NCI-H1105 treated with DMSO at 0.1 percent for 48 hours (cell line): ENCODE results near the gene FSTL4.
"Not testable (repeated sequence)": the region's sequence is repeated elsewhere in the genome, so short reads cannot be mapped to it uniquely, and the experiment has no call there.

Experiments
- DNase-seq: peaks from one replicate; lab custom pipeline; 2025; lab: John Stamatoyannopoulos, UW

Gene FSTL4

DNA sequence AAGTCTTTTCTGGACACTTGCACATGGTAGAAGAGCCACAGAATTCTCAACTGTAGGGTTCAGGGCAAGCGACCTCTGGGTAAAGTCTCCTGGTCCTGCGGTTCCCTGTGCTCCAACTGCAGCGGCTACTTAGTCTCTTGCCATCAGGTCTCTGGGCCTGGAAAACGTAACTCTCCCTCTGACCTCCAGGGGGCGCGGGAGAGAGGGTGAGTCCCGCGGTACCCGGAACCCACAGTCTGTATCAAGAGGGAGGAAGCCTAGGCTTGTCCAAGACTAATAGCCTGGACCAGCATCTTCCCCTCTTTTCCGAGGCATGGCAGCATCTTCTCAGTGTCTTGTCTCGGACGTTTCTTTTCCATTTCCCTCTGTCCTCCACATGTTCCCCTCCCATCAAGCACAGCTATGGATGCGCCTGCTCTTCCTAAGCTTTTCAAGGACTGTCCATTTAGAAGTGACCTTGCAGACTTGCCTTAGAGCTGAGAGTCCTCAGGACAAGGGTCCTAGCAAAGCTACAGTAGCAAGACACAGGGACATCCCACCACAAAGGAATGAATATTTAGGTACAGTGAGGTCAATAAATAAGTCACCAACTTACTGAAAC lies 59.3 kb downstream of the FSTL4 start:
- peak; percentile 31 for DNase-seq

DNA sequence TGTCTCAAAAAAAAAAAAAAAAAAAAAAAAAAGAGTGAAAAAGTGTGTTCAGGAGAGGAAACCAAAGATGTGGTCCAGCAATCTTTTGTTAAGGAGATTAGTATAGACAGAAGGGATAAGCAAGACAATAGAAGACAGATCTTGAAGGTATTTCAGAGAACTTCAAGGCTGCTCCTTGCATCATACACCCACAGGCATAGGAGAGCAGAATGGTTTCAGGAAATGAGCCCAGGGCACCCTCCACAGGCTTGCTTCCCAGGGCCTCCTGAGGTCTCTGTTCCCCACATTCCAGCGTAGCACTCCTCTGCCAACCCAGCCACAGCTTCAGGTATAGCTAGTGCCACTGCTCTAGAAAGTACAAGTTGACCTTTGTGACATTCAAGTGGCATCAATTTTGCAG lies 65.8 kb downstream of the FSTL4 start:
- DNase-seq: no peak

DNA sequence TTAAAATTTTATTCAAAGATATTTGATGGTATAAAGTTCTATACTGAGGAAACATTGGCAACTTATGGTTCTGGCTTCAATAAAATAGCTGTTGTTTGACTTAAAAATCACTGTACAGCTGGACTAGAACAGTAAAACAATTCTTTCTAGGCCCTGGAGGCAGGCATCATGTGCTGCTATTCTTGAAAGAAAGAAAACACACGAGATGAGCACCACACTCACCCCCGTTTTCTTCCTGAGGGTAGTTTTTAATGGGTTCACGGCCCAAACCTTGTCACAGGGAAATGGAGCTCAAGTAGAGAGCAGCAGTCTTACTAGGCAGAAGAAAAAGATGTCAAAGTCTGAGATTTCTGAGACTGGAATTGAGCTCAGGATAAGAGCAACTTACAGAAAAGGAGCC lies 68.0 kb downstream of the FSTL4 start:
- no peak for DNase-seq

DNA sequence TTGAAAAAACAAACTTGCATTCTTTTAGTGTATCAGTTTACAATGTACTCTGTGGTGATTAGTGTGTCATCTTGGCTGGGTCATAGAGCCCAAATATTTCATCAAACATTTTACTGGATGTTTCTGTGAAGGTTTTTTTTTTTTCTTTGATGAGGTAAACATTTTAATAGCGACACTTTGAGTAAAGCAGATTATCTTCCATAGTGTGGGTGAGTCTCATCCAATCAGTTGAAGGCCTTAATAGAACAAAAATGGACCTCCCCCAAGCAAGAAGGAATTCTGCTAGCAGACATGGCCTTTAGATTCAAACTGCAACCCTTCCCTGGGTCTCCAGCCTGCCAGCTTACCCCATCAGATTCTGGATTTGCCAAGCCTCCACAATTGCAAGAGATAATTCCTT lies 72.5 kb downstream of the FSTL4 start:
- no peak for DNase-seq

DNA sequence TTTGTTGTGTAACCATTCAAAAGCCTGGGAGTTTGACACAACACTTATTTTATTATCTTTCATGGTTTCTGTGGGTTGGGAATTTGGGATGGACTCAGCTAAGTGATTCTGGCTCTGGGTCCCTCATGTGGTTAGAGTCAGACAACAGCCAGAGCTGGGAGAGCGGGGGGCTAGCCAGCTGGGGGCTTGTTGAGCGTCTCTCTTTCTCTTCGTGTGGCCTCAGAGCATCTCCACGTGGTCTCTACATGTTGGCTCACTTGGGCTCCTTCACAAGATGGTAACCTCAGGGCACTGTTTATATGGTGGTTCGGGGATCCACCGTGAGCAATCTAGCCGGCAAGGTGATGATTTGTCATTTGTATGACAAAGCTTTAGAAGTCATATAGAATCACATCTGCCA lies 73.6 kb downstream of the FSTL4 start:
- DNase-seq: no peak

DNA sequence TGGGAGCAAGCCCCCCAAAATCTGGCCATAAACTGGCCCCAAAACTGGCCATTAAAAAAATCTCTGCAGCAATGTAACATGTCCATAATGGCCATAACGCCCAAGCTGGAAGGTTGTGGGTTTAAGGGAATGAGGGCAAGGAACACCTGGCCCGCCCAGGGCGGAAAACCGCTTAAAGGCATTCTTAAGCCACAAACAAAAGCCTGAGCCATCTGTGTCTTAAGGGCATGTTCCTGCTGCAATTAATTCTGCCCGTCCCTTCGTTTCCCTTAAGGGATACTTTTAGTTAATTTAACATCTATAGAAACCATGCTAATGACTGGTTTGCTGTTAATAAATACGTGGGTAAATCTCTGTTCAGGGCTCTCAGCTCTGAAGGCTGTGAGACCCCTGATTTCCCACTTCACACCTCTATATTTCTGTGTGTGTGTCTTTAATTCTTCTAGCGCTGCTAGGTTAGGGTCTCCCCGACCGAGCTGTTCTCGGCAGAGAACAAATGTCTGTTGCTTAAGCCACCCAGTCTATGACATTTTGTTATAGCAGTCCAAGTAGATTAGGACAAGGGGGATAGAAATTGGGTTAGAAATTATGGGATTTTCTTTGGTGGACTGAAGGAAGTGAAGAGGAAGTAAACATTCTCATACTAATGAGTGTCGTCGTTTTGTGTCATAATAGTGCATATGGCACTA lies 77.0 kb downstream of the FSTL4 start:
- not testable (repeated sequence) for DNase-seq

DNA sequence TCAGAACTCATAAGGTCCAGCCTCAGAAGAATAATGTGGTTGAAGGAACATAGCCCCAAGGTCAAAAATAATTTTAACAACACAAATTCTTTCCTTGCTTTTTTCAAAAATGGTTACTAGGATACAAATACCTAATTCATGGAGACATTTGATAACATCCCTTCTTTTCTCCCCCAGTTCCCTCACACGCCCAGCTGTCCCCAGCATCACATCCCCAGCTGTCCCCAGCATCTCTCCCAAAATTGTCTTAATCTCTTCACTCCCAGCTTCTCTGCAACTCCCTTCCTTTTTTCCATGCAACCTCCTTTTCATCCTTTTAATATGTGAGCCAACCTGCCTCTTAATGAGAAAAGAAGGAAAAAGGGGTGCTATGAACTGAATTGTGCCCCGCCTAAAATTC lies 77.8 kb downstream of the FSTL4 start:
- DNase-seq: no peak

DNA sequence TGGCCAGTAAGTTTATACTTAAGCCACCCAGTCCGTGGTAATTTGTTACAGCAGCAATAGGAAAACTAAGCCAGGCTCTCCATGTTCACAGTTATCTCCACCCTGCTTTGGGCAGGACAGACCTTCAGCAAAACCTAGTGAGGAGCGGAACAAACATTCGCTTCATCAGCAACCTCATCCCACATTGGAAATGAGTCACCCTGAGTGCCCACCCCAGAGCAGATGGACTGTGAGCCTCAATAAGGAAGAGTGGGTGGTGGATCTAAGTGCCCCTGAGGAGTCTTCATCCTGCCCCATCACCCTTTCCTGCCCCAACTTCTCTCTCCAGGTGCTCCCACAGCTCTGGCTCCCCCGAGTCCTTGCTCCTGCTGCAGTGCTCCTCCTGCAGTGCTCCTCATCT lies 78.8 kb downstream of the FSTL4 start:
- no peak for DNase-seq

DNA sequence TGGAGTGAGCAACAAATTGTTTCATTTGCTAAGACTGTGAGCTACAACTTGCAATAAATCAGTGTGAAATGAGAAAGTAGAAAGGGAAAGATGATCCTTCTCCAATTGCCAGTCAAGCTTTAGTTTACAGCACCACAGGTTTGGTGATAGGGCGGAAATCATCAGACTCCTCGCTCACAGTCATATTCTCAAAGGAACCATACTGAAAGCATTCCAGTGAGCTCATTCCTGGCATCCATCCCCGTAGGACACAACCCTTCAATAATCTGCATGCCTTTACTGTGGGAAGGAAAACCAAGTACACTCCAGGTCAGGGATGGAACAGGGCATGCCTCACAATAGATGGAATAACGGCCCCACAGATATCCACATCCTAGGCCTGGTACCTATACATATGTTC lies 80.7 kb downstream of the FSTL4 start:
- no peak for DNase-seq

DNA sequence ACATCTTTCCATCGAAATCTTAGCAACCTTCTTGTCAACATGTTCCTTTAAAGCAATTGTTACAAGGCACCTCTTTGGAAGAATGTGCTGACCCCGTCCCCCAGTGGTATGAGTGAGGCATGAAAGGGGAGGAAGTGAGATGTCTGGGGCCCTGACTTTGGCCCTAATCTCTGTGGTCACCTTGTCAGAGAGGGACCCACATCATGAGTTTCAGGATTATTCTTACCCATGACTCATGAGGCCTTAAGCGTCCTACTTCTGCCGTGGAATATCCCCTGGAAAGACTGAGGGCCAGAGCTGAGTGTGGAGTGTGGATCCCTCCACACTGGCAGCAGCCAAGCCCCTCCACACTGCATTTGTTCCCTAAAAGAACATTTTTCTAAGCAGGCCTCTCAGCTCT lies 81.2 kb downstream of the FSTL4 start:
- DNase-seq: no peak

DNA sequence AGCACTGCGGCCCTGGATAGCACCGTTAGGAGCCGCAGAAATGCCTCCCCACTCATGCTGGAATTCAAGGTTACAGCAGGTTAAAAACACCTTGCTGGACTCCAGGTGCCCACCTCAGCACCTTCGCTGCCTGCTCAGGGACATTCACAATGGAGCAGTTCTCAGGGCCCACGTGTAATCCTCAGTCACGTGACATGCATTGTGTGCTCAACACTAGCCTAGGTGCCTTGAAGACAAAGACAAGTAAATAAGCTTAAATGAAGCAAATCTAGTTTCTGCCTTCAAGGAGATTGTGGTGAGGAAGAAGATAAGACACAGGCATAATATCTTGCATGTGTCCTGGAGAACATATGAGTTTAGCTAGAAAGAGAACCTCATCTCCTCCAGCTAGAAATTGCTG lies 82.1 kb downstream of the FSTL4 start:
- no peak for DNase-seq

DNA sequence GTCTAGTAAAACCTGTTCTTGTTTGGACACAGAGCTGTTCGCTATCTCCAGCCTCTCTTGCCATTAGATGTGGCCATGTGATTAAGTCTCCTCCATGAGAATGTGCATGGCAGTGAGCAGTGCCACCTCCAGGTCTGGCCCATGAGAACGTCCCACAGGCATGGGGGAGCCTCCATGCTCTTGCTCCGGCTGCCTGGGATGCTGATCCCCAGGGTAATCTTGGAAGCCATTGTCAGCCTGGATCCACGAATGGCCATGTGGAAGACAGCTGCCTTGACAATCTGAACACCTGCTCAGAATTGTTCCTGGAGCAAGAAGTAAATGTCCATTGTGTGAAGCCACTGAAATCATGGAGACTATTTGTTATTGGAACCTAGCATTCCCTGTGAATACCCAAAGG lies 83.5 kb downstream of the FSTL4 start:
- no peak for DNase-seq

DNA sequence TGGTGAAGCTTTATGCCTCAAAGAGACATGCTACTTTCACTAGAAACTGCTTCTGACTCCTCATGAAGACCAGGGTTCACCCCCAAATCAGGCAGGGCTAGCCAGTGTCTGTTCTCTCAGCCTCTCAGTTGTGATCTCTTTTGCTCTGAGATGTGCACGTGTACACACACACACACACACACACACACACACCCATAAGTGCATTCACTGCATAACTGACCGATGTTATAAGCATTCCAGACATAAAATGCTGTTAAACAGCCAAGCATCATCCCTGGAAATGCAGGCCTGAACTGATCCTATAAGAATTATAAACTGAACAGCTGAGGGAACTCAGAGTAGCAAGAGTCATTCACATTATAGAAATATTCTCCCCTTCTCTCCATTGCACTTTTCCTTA lies 85.0 kb downstream of the FSTL4 start:
- no peak for DNase-seq

DNA sequence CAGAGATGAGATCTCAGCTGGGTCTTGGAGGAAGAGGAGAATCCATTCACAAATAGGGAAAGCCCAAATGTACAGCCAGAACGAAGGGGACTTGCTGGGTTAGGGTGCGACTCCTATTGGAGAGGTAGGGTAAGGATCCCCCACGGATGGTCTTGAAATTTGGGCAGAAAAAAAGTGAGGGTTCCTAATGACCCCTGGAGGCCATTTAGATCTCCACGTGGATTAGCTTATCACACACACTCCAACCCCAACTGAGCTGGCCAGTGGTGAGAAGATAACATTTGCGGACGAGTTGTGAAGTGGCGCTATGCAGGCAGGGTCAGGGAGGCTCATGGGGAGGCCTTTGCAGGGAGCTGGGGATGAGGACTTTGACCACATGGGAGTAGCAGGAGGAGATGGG lies 86.0 kb downstream of the FSTL4 start:
- DNase-seq: no peak

DNA sequence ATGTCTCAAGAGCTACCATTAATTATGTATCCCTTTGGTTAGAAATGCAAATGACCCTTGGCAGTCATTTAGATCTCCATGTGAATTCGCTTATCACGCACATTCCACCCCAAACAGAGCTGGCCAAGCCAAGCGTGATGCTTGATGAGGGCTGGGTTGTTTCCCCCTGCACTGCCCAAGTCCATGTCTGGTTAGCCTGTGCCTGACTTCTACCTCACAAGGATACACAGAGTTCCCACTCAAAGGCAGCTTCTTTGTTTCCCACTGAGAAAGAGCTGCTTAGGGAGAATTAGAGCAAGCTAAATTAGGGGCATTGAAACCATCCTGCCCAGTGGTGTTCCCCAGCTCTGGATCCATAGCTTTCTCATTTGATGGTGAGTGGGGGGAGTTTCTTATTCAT lies 87.2 kb downstream of the FSTL4 start:
- DNase-seq: no peak

DNA sequence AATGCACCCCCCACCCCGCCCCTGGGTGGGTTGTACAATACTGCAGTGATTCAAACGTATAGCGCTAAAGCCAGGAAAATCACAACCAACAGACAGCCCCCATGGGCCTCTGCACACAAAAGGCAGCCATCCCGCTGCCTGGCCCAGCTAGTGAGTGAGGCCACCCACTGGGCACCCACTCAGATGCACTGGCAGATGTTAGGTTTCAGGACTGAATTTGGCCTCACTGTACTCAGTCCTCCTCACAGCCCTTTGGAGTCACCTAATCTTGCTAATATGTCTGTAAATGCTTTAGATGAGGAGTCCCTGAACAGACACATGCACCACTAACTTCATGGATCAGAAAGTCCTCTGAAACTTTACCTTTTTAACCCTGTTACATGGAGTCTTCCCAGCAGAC lies 87.7 kb downstream of the FSTL4 start:
- DNase-seq: no peak

DNA sequence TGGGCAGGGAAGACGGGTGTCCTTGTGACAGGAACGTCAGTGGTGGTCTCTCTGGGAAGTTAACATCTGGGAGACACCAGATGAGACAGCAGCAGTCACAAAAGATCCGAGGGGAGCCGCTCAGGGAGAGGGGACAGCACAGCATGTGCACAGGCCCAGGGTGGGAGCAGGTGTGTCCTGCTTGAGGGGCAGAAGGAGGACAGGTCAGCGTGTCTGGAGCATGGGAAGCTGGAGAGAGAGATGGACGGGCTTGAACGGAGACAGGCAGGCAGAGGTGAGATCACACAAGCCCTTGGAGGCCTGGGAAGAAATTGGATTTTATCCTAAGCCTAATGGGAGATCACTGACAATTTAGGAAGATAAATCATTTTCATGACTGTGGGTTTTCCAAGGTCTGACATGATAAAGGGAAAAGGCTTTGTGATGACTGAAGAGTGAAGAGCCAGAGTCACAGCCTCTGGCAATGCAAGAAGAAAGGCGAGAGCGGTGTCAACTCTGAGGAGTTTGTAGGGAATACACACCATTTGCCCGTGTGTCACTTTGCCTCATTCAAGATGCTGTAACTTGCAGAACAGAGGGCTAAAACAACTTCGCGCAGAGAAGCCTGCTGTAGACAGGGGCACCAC lies 88.3 kb downstream of the FSTL4 start:
- no peak for DNase-seq

DNA sequence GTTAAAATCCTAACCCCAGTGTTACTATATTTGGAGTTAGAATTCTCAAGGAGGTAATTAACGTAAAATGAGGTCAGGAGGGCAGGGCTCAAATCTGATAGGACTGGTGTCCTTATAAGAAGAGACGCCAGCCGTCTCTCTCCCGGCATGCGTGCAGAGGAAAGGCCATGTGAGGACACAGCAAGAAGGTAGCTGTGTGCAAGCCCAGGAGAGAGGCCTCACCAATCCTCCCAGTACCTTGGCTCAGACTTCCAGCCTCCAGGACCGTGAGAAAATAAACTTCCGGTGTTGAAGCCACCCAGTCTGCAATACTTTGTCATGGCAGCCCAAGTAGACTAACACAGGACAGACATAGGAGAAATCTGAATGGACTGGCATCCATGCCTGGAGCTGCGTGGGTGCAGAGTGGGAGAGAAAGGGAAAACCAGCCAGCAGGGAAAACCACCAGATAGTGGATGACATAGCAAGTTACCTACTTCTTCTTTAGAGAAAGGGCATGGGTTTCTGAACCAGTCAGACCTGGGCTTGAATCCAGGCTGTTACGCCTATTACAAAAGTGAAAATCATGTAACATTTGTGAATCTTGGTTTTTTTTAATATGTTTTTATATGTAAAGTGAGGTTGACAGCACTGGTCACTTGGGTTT lies 89.2 kb downstream of the FSTL4 start:
- DNase-seq: no peak

DNA sequence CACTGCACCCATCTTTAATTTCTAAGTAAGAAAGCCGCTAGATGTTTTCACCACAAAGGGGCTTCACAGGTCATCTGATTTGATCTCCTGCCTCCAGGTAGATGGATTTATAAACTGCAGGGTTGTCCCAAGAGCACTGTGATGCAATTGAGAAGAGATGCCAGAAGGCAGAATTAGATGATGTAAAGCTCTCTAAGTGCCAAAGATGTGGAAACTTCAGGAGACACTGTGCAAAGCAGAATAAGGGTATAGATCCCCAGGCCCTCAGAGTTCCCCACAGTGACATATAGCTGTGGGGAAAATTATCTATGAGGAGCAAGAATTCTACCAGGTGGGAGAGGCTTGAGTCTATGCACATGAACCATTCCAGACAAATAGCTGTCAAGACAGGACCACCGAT lies 90.5 kb downstream of the FSTL4 start:
- DNase-seq: no peak

DNA sequence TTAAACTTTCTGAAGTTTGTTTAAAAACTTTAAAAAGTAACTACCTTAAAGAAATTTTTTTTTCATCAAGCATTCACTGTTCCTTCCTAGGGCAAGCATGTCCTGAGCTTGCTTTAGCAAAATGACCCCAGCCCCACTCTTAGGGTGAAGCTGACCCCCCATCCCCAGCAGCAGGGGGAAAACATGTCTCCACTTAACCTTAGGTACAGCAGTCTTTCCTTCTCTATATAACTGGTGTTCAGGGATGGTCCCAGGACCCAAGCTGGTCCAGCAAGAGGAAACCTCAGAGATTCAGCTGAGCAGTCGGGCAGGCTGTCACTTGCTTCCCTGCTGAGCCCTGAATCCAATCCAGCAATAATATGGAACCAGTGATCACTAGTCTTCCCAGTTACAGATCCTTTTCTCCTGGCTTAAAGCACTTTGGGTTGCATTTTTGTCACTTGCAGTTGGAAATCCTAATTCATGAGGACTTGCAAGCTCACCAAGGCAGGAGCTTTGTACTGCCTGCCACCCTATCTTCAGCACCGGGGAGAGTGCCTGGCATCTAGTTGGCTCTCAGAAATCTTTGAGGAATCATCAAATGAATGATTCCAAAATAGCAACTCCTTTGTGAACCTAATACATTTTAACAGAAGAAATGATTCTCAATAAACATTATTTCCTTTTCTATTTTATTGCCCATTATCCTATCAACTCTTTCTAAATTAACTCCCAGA lies 91.2 kb downstream of the FSTL4 start:
- no peak for DNase-seq

DNA sequence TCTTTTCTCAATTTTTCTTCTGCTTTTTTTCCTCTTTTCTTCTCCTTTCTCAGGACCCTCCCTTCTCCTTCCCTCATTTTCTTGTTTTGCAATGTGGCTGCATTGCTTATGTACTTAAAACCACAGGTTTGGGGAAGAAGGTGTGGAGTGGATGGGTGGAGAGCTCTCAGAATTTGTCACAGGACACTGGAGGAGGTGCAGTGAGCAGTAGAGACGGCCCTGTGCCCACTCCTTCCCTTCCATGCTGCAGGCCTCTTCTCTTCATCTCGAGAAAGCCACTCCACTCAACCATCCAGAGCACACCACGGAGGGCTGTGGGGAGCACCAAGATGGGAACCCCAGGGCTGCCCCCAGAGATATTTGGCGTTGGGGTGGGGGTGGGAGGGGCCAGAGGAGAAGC lies 92.3 kb downstream of the FSTL4 start:
- DNase-seq: no peak

DNA sequence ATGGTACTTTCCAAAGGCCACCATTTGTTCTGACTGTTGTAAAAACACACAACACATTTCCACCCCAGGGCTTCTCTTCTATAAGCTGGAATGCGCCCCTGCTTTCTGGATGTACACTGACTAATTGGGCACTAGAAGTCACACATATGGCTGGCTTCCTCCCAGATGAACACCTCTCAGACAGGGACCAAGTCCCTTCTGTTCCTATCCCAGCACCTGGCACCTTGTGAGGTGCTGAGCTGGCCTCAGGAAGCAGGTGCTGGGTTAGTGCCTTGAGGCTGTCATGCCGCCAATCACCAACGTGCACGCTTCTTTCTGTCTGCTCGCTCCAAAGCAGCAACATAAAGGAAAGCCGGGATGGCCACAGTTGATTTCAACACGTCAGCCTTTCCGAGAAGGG lies 93.2 kb downstream of the FSTL4 start:
- no peak for DNase-seq

DNA sequence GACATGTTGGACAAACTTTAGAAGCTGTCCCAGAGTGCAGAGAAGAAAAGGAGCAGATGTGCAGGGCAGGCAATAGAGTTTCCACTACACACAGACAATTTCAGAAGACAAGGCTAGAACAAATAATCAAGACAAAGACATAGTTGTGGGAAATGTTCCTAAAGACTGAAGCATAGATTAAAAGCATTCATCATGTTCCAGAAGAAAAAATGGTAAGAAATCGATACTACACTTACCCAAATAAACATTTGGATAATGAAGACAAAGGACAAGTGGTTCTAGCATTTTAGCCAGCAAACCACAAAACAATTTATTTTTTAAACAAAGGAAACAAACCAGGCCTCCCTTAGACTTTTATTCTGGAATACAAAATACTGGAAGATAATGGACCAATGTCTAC lies 97.9 kb downstream of the FSTL4 start:
- DNase-seq: no peak
